ENCODE measurements around the gene OTUD3. TPM values are rescaled to one million over a fixed set of nuclear protein-coding genes. Genes with fewer than 3 reads are reported as not detected.
A peak's percentile ranks its signal among the peaks of the same experiment; 100 is the strongest.

The OTUD3 gene
- total and polyA plus RNA-seq, 2 of the 4 experiments (the other 2 are of a cell fraction): 2.9 to 3.1 TPM

DNA sequence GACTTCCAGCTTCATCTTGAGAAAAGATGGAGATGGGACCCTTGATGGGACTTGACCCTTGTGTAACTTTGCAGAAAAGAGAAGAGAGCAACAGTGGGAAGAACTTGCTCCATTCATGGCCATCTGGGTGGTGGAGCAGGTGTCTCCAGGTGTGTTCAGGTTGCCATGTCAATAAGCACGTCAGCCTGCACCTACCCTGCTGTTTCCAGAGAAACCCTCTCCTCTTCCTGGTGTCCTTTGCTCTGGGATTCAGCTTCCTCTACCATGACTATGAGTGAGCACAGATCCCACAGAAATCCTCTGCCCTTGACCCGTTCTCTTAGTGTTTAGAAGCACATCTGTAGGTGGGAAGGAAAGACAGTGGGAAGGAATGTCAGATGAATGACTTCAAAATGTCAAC, 21.8 kb upstream of the OTUD3 start:
- intact Hi-C loops (cut with micrococcal nuclease): no loop called here
- no CpG with 5 or more reads among the region's 2 CpGs for WGBS, 2 experiments (ENCODE audit: extremely low coverage in 2 of 2, insufficient read length in 1 of 2)
- no peak overlapping the region for H2BK120ac ChIP-seq (ENCODE audit: low read depth, low read length)
- in situ Hi-C loops (cut with MboI; ENCODE audit: low sequenced_read_pairs): no loop called here
- no peak overlapping the region for H3K4me3 ChIP-seq (ENCODE audit: insufficient read depth, low read depth, low read length)
- DNase-seq (no peak), ATAC-seq (ENCODE audit: low read depth) (no peak)
- H3K9me3 ChIP-seq (ENCODE audit: control insufficient read depth, insufficient read depth, low read length): peaks cover 3% of the 10 kb centered on the region; the same call in 1 of the 2 replicates
- H3K27ac ChIP-seq (ENCODE audit: insufficient read depth, low read length): no peak overlapping the region
- ChIA-PET POLR2A (ENCODE audit: unreplicated experiment) (no interaction called here), CTCF (no interaction called here)
- dilution Hi-C loops (cut with HindIII; ENCODE audit: low sequenced_read_pairs, unreplicated experiment): no loop called here
- H3K14ac ChIP-seq (replicated peaks; ENCODE audit: low read depth, low read length): peak overlapping the region; percentile 21; the same call in 1 of the 2 replicates
- H4K91ac ChIP-seq (ENCODE audit: insufficient read depth, low read depth, low read length): no peak overlapping the region
- H4K8ac ChIP-seq (ENCODE audit: low read depth in 2 of 2, low read length in 2 of 2): no peak overlapping the region
- peak overlapping the region; percentile 30 for H3K4ac ChIP-seq (ENCODE audit: low read depth, low read length)
- no peak overlapping the region for H3K18ac ChIP-seq (ENCODE audit: low read depth, low read length)
- no peak overlapping the region for H2BK15ac ChIP-seq (ENCODE audit: low read depth, low read length)
- H2AK9ac ChIP-seq (replicated peaks; ENCODE audit: low read depth, low read length, poor library complexity): peak overlapping the region; percentile 26
- no peak overlapping the region for H3K9ac ChIP-seq (ENCODE audit: low read depth, low read length)
- H3K23ac ChIP-seq (ENCODE audit: low read depth, low read length): no peak overlapping the region
- peak overlapping the region; percentile 36; the same call in 1 of the 2 replicates for H2AK5ac ChIP-seq (ENCODE audit: low read depth, low read length)
- BruUV-seq (replicated peaks): no TSS peak
- no peaks in the 10 kb centered on the region for H3K36me3 ChIP-seq (ENCODE audit: control insufficient read depth, insufficient read depth, low read length)
- no peak overlapping the region for H4K5ac ChIP-seq (ENCODE audit: low read depth, low read length)
- H3K4me2 ChIP-seq (ENCODE audit: low read depth, low read length): no peak overlapping the region
- peaks cover 3% of the 10 kb centered on the region for H3K27me3 ChIP-seq (ENCODE audit: control insufficient read depth, insufficient read depth, low read length)
- H2BK20ac ChIP-seq (ENCODE audit: low read depth, low read length): 0 out of 2 replicates have a peak overlapping the region, but pooled peaks have one; percentile 25
- H4K20me1 ChIP-seq (ENCODE audit: insufficient read depth, low read length): no peaks in the 10 kb centered on the region
- peaks cover 6% of the 10 kb centered on the region for H3K9me1 ChIP-seq (ENCODE audit: insufficient read depth, low read length)
- TF ChIP-seq MXI1 (IDR thresholded peaks at IDR 0.05; ENCODE audit: borderline replicate concordance, low read depth, low read length) (no peak), NFE2L2 (IDR thresholded peaks at IDR 0.05; ENCODE audit: low read depth, low read length) (no peak), MAZ (IDR thresholded peaks at IDR 0.05; ENCODE audit: borderline replicate concordance, low read depth, low read length) (no peak), SMC3 (IDR thresholded peaks at IDR 0.05; ENCODE audit: low read depth, low read length) (no peak), RCOR1 (IDR thresholded peaks at IDR 0.05; ENCODE audit: insufficient replicate concordance, low read length) (no peak), CEBPB (IDR thresholded peaks at IDR 0.05; ENCODE audit: low read depth, low read length) (no peak), CHD1 (IDR thresholded peaks at IDR 0.05; ENCODE audit: low read depth, low read length) (no peak), FOS (IDR thresholded peaks at IDR 0.05; ENCODE audit: low read depth, low read length) (no peak), BHLHE40 (IDR thresholded peaks at IDR 0.05; ENCODE audit: low read depth, low read length) (no peak), RAD21 (IDR thresholded peaks at IDR 0.05; ENCODE audit: low read length) (no peak), POLR2A (IDR thresholded peaks at IDR 0.05; ENCODE audit: low read depth, low read length) (no peak), RFX5 (IDR thresholded peaks at IDR 0.05; ENCODE audit: low read depth, low read length) (no peak), MAFK (IDR thresholded peaks at IDR 0.05; ENCODE audit: low read depth, low read length) (no peak)
- TF ChIP-seq, protein P1, sequence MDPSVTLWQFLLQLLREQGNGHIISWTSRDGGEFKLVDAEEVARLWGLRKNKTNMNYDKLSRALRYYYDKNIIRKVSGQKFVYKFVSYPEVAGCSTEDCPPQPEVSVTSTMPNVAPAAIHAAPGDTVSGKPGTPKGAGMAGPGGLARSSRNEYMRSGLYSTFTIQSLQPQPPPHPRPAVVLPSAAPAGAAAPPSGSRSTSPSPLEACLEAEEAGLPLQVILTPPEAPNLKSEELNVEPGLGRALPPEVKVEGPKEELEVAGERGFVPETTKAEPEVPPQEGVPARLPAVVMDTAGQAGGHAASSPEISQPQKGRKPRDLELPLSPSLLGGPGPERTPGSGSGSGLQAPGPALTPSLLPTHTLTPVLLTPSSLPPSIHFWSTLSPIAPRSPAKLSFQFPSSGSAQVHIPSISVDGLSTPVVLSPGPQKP (IDR thresholded peaks at IDR 0.05; ENCODE audit: borderline replicate concordance, low read depth, low read length): no peak
- TF ChIP-seq, protein P2, sequence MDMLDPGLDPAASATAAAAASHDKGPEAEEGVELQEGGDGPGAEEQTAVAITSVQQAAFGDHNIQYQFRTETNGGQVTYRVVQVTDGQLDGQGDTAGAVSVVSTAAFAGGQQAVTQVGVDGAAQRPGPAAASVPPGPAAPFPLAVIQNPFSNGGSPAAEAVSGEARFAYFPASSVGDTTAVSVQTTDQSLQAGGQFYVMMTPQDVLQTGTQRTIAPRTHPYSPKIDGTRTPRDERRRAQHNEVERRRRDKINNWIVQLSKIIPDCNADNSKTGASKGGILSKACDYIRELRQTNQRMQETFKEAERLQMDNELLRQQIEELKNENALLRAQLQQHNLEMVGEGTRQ (IDR thresholded peaks at IDR 0.05; ENCODE audit: low read depth, low read length): no peak
- TF ChIP-seq, protein P3, sequence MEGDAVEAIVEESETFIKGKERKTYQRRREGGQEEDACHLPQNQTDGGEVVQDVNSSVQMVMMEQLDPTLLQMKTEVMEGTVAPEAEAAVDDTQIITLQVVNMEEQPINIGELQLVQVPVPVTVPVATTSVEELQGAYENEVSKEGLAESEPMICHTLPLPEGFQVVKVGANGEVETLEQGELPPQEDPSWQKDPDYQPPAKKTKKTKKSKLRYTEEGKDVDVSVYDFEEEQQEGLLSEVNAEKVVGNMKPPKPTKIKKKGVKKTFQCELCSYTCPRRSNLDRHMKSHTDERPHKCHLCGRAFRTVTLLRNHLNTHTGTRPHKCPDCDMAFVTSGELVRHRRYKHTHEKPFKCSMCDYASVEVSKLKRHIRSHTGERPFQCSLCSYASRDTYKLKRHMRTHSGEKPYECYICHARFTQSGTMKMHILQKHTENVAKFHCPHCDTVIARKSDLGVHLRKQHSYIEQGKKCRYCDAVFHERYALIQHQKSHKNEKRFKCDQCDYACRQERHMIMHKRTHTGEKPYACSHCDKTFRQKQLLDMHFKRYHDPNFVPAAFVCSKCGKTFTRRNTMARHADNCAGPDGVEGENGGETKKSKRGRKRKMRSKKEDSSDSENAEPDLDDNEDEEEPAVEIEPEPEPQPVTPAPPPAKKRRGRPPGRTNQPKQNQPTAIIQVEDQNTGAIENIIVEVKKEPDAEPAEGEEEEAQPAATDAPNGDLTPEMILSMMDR (conservative IDR thresholded peaks at IDR 0.05; ENCODE audit: low read depth, low read length): no peak
- H2BK5ac ChIP-seq (ENCODE audit: low read depth, low read length, poor library complexity, severe bottlenecking): no peak overlapping the region
- no peaks in the 10 kb centered on the region for H3K79me1 ChIP-seq (ENCODE audit: low read depth in 1 of 2, low read length in 2 of 2)
- H2AFZ ChIP-seq (replicated peaks; ENCODE audit: low read length, poor library complexity): no peak overlapping the region
- no peak overlapping the region for H3K56ac ChIP-seq (ENCODE audit: extremely low read depth, insufficient read depth, low read length)
- H3K4me1 ChIP-seq (ENCODE audit: control insufficient read depth, insufficient read depth, low read length): peaks cover 6% of the 10 kb centered on the region; the same call in 1 of the 2 replicates

Data from IMR-90 (cell line).